Ovary (tissue), 9 donors: ENCODE results near the gene SMG6. TPM values are rescaled to one million over a fixed set of nuclear protein-coding genes. Genes with fewer than 3 reads are reported as not detected.

ENCODE experiments used
- DNase-seq, 5 donors: peaks; one replicate each; pipeline ENCODE4 v3.0.0-alpha.2; 2019 to 2020
- H3K27ac ChIP-seq, 2 donors: fragments of 200-600 bp; one replicate each; pipeline versions ENCODE4 v1.5.1 to v1.8.0; 2019 to 2022
- H3K27me3 ChIP-seq: fragments of 200-600 bp; one replicate; pipeline ENCODE4 v1.8.0; 2022
- H3K36me3 ChIP-seq: fragments of 200-600 bp; sonication (generic); one replicate; pipeline ENCODE4 v1.5.1; 2019
- H3K4me1 ChIP-seq: one replicate; pipeline ENCODE4 v1.8.1; 2013; ENCODE audit warnings: mild to moderate bottlenecking, moderate library complexity; ENCODE audit not compliant: insufficient read depth
- H3K4me3 ChIP-seq: fragments of 200-600 bp; sonication (generic); one replicate; pipeline ENCODE4 v1.5.1; 2017
- H3K9me3 ChIP-seq, 2 donors: fragments of 200-600 bp in 1 of 2; sonication (generic) in 1 of 2; one replicate each; pipeline versions ENCODE4 v1.5.1 to v1.8.1; 2013 to 2019; ENCODE audit warnings: mild to moderate bottlenecking in 1 of 2, moderate library complexity in 1 of 2
- CTCF ChIP-seq, 3 donors: fragments of 450-650 bp in 2 of 3; fragments of 200-600 bp in 1 of 3; IDR thresholded peaks; one replicate each; pipeline versions ENCODE4 v1.5.1 to v1.8.0; 2016 to 2022; ENCODE audit warnings: antibody characterized with exemption in 3 of 3, mild to moderate bottlenecking in 1 of 3
- EP300 ChIP-seq: sonication (generic); formaldehyde crosslinking; IDR thresholded peaks from one replicate; pipeline ENCODE4 v1.6.1; 2017; ENCODE audit warnings: antibody characterized with exemption
- POLR2A ChIP-seq: fragments of 450-650 bp; IDR thresholded peaks from one replicate; pipeline ENCODE4 v1.6.1; 2017; ENCODE audit warnings: antibody characterized with exemption, mild to moderate bottlenecking, moderate library complexity
- WGBS, 3 donors: extraction: QIAGEN DNeasy Blood & Tissue Kit in 1 of 3; methylation state at CpG; one replicate each; pipeline versions ENCODE4 v1.1.5 to v1.1.7; 2013 to 2017; 5-methylcytosine and 5-hydroxymethylcytosine counted together
- intact Hi-C, 4 donors: fragments of 100-400 bp; cut with DNase I; formaldehyde crosslinking; loops; one replicate each; pipeline versions ENCODE4 v1.11.0 to v1.15.1; 2022 to 2023
- polyA plus RNA-seq, 2 donors: library from polyadenylated mRNA; stranded (reverse); fragments of 200-250 nt in 1 of 2; fragments of 350-450 nt in 1 of 2; fragmentation: Illumina TruSeq in 1 of 2; extraction: RNeasy Lipid Tissue Mini Kit (QIAGEN cat#74804) in 1 of 2; gene quantifications; one replicate each; pipeline ENCODE4 v1.2.3, GENCODE V29; 2013 to 2014
- total RNA-seq, 7 donors: library from RNA; depleted of rRNA in 2 of 7; stranded (reverse); fragments of >200 nt in 2 of 7; fragmentation: NEBNext Ultra II Directional in 3 of 7; extraction: Animal tissue kit (Norgen Biotek cat#: 25700) in 3 of 7; gene quantifications; one replicate each; pipeline versions ENCODE4 v1.1.0 to v1.2.4, GENCODE V29; 2016 to 2023
- donor health status: DM: no; HTN: no; CAD: no; lungs with moderate emphysema.
- donor health status: DM: no; HTN: no; CAD: no.
- donor health status: Bipolar disorder and iron deficiency.
- donor health status: DM: yes; HTN: yes; CAD: no.
- donor health status: DM: no; HTN: no; CAD: no.
- donor health status: DM: yes; HTN: yes; CAD: no.

SMG6 gene
- total and polyA plus RNA-seq, 9 donors, result 33.8 to 66.0 (median 51.0) TPM

GRCh38 chr17:2157081-2157480 is 146.5 kb downstream of the SMG6 start:
- intact Hi-C loops, result loop anchor here in 1 of 4 donors (10.0 kb wide), 1 partner anchor 52 kb away; no protein-coding TSS in a partner anchor
- DNase-seq, result no peak
- peaks cover 2% of the 10 kb centered on the region for H3K4me1 ChIP-seq
- no peaks in the 10 kb centered on the region for H3K9me3 ChIP-seq
- TF ChIP-seq EP300, result no peak
- TF ChIP-seq POLR2A, result no peak
- no peak for TF ChIP-seq CTCF (IDR thresholded peaks at IDR 0.05)
- H3K27ac ChIP-seq, result no peak overlapping the region
- 51 to 62% (median 56%) methylated on average over 4 of the region's 4 CpGs for WGBS, 3 donors
- no peaks in the 10 kb centered on the region for H3K36me3 ChIP-seq
- no peaks in the 10 kb centered on the region for H3K27me3 ChIP-seq
- H3K4me3 ChIP-seq, result no peak overlapping the region

- no peaks in the 10 kb centered on the region for H3K27me3 ChIP-seq
- no peaks in the 10 kb centered on the region for H3K36me3 ChIP-seq
- 90 to 95% (median 94%) methylated on average over 8 of the region's 8 CpGs for WGBS, 3 donors
- no peak overlapping the region for H3K4me3 ChIP-seq
- H3K4me1 ChIP-seq, result peaks cover 2% of the 10 kb centered on the region
- no peaks in the 10 kb centered on the region for H3K9me3 ChIP-seq
- no peak overlapping the region for H3K27ac ChIP-seq
- DNase-seq, result no peak
- intact Hi-C loops, result loop anchor here in 1 of 4 donors (10.0 kb wide), 1 partner anchor 52 kb away; no protein-coding TSS in a partner anchor
- TF ChIP-seq EP300 (no peak), POLR2A (no peak), CTCF (IDR thresholded peaks at IDR 0.05) (no peak)
Measured at GRCh38 chr17:2156666-2157065, 146.9 kb downstream of the SMG6 start.

GRCh38 chr17:2155573-2155972 is 148.0 kb downstream of the SMG6 start:
- no peak overlapping the region for H3K27ac ChIP-seq
- H3K36me3 ChIP-seq, result no peaks in the 10 kb centered on the region
- TF ChIP-seq CTCF (IDR thresholded peaks at IDR 0.05), result no peak
- TF ChIP-seq EP300, result no peak
- TF ChIP-seq POLR2A, result no peak
- H3K4me3 ChIP-seq, result no peak overlapping the region
- intact Hi-C loops, result loop anchor here in 1 of 4 donors (10.0 kb wide), 1 partner anchor 51 kb away; no protein-coding TSS in a partner anchor
- no peaks in the 10 kb centered on the region for H3K27me3 ChIP-seq
- H3K9me3 ChIP-seq, result no peaks in the 10 kb centered on the region
- no peak for DNase-seq
- peaks cover 2% of the 10 kb centered on the region for H3K4me1 ChIP-seq
- 86 to 89% (median 89%) methylated on average over 4 of the region's 4 CpGs for WGBS, 3 donors

- no peak overlapping the region for H3K4me3 ChIP-seq
- H3K27ac ChIP-seq, result no peak overlapping the region
- no peaks in the 10 kb centered on the region for H3K9me3 ChIP-seq
- TF ChIP-seq POLR2A, result no peak
- no peak for TF ChIP-seq EP300
- no peak for TF ChIP-seq CTCF (IDR thresholded peaks at IDR 0.05)
- H3K36me3 ChIP-seq, result no peaks in the 10 kb centered on the region
- no peaks in the 10 kb centered on the region for H3K4me1 ChIP-seq
- intact Hi-C loops, result loop anchor here in 1 of 4 donors (10.0 kb wide), 1 partner anchor 47 kb away; no protein-coding TSS in a partner anchor
- H3K27me3 ChIP-seq, result no peaks in the 10 kb centered on the region
- 33 to 44% (median 36%) methylated on average over 6 of the region's 6 CpGs for WGBS, 3 donors
- no peak for DNase-seq
Measured at GRCh38 chr17:2151358-2152033, 152.1 kb downstream of the SMG6 start.
